Activated CD4-positive, alpha-beta T cell treated with anti-CD3 and anti-CD28 coated beads, Interleukin-2, amount 50 U/mL, for 24 hours (primary cell): ENCODE measurements around the gene WARS2.

Experiments
- DNase-seq, 2 donors: peaks; one replicate each; pipeline ENCODE4 v3.0.0-alpha.2; 2020; ENCODE audit warnings: low read depth in 1 of 2, low spot score in 1 of 2

WARS2 gene

DNA sequence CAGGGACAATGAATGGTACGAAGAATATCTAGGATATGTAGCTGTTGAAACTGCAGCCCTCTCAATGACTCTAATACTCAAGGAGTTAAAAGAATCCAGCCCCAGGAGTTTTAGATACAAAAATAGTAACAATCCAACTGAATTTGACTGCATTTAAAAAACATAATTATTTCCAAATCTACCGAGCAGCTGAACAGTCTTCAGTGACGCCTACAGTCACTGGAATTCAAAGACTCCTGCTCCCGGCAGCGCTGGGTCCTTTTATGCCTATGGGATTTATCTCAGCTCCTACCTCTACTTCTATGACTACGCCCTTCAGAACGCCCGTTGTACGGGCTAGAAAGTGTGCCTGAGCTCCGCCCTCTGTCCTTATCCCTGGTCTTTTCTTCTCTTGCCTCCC, 55.7 kb downstream of the WARS2 start:
- DNase-seq: no peak

DNA sequence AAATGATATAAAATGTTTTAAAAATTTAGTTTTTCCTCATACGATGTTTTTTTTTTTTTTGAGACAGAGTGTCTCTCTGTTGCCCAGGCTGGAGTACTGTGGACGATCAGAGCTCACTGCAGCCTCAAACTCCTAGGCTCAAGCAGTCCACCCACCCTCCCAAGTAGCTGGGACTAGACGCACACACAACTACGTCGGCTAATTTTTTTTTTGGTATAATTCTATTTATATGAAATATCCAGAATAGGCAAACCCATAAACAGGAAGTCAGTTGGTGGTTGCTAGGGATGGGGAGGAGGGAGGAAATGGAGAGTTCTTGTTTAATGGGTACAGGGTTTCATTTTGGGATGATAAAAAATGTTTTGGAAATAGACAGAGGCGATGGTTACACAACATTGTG, 56.5 kb downstream of the WARS2 start:
- DNase-seq: no peak

DNA sequence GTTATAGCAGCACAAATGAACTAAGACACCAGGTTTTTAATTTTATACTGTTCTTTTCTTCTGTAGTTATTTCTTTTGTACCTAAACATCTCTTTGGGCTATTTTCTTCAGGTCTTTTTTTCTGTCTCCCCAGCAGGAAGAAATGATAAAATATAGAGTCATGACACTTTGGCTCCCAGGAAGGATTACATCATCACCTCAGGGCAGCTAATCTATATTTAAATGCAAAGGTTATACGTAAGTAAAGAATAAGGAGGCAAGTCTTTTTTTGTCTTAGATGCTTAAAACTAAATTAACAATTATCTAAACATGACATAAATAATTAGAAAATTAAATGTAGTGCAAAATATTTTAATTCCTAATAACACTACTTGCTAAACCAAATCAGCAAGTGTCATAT, 57.0 kb downstream of the WARS2 start:
- DNase-seq: no peak

DNA sequence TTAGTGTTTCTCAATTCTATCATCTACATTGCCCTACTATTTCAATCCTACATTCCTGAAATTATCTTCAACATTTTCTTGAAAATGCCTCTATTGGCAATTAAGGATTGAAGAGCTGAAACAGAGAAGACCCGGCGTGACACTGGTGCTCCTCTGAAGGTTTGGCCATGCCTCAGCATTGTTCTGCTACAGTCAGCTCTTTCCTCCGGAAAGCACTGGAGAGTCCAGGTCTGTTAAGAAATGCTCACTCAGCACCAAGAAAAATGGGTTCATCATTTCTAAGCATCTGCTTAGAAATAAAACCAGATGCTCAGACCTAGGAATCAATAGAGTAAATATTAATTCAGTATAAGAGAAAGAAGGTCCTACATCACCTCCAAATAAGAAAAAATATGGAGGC, 58.8 kb downstream of the WARS2 start:
- no peak for DNase-seq

DNA sequence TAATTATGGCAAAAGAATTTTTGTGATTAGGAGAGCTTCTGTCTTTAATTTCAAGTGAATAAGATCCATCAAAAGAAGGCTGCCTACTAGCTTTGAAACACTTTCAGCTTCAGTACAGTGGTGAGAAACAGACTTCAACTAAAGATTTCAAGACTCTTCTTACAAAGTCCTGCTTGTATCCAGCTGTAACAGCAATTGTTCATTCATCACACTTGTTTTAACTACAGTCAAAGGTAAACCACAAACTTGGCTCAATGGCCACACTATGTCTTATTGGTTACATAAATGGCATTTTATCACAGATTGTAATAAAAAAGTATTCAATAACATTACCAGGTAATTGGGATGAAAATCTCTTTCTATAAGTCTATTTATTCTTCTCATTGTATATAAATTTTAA, 59.2 kb downstream of the WARS2 start:
- no peak for DNase-seq

DNA sequence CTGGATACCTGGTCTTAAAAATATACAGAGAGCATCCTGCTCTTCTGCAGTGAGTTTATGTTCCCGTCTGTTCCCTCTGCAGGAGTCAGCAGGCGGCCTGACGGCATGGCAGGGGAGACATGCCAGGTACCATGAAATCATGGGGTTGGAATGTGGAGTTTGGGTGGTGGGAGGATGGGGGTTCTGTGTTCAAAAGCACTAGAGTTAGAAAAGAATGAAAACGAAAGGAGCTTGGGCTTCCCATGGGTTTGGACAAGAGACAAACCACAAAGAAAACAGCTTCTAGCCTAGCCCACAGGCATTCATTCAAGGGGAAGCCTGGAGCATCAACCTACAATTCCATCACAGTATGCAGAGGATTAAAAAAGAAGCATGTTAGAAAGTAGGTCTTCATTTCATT, 59.9 kb downstream of the WARS2 start:
- no peak for DNase-seq

DNA sequence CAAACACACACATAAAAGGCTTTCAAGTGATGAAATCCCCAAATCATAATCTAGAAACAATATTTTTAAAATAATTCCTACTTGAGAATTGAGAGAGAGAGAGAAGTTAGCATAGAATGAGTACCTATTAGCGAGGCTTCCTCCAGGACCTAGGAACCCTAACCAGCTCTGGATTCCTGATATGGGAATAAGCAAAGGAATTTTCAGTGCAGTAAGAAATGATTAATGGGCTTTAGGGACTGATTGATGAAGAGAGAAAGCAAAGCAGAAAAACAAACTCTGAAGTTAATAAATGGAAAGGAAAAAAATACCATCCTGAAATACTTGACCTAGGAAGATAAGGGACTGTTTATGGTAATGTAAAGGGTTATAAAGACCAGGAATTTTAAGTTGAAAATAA, 60.6 kb downstream of the WARS2 start:
- no peak for DNase-seq

DNA sequence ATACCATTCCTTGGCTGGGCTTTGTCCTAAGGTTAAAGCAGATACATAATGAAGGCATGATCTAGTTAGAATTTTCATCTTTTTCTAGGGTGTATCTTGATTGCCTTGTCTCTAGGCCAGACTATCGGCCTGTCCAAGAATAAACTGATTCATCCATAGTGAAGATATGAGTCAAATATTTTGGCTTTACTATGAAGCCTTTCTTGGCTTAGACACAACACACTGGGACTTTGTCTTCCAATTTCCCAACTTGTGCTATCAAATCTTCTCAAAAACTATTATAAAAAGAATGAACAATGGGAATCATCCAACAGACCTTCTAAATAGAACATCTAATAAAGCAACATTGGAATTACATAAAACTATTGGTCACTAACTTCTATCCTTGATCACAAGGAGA, 64.8 kb downstream of the WARS2 start:
- DNase-seq: no peak

DNA sequence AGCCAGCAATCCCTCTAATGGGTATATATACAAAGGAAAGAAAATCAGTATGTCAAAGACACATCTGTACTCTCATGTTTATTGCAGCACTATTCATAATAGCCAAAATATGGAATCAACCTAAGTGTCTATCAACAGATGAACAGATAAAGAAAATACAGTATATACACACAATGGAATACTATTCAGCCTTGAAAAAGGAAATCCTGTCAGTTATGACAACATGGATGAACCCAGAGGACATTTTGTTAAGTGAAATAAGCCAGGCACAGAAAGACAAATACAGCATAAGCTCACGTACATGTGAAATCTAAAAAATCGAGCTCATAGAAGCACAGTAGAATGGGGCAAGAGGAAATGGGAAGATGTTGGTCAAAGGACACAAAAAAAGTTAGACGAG, 69.1 kb downstream of the WARS2 start:
- no peak for DNase-seq

DNA sequence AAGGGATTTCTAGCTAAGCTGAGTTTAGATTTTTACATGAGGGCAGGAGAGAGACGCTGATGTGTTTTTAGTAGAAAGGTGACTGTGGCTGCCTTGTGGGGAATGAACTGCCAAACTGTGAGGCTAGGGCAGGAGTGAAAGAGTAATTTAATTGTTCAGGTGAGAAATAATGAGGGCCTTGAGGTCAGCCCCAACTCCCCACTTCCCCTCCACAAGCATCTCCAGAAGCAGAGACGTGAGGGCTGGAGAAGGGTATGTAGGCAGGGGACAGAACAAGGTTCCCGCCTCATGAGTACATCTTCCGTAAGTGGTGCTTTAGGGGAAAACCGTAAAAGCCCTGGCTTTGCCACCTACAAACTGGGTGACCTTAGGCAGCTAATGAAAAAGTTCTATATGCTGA, 70.8 kb downstream of the WARS2 start:
- DNase-seq: no peak

DNA sequence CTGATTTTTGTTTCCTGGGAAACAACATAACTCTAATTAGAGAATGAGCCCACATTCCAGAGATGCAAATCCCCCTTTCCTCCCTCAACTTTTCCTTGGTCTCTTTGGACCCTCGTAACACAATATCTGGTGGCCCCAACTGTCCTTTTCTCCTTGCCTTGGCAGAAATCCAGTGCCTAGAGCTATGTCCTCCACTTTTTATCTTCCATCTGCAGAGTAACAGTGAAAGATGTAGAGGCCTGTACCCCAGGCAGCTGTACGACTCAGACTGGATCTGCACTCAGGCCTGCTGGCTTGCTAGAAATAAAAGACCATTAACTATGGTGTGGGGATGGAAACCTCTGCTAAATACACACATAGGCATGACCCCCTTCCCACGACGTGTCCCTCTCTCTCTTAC, 72.0 kb downstream of the WARS2 start:
- DNase-seq: no peak

DNA sequence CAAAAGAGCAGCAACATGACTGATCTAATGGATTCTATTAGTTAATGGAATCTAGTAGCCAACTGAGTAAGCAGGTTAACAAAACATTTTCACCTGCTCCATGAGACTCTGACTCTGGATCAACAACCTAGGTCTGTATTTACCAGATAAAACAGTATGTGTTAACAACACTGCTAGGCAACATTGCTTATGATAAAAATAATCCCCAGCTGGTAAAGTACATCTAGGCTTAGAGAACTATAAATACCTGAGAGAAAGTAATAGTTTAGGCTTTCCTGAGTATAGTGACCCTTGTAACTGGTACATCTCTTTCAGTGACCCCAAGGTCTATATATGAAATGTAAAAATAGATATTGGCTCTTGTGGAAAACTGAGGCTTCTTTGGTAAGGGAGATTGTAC, 78.8 kb downstream of the WARS2 start:
- no peak for DNase-seq

DNA sequence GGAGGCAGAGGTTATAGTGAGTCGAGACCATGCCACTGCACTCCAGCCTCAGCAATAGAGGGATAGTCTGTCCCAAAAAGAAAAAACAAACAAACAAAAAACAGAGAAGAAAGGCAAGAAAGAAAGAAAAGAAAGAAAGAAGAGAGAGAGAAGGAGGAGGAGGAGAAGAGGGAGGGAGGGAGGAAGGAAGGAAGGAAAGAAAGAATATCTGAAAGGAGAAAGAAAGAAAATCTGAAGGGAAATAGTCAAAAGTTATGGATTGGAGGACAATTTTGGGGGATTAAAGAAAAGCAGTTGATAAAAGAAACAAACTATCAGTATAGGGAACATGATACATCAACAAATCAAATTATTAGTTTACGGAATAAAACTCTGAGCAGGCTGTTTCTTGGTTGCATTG, 84.9 kb downstream of the WARS2 start:
- no peak for DNase-seq

DNA sequence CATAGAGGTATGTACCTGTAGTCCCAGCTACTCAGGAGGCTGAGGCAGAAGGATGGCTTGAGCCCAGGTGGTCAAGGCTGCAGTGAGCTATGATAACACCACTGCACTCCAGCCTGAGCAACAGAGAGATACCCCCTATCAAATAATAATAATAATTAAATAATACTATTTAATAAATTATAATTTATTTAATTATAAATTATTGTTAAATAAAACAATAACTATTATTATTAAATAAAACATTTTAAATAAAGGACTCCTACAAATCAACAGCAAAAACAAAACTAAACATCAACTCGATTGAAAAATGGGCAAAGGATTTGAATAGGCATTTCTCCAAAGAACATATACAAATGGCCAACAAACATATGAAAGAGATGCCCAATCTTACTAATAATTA, 86.5 kb downstream of the WARS2 start:
- DNase-seq: no peak

DNA sequence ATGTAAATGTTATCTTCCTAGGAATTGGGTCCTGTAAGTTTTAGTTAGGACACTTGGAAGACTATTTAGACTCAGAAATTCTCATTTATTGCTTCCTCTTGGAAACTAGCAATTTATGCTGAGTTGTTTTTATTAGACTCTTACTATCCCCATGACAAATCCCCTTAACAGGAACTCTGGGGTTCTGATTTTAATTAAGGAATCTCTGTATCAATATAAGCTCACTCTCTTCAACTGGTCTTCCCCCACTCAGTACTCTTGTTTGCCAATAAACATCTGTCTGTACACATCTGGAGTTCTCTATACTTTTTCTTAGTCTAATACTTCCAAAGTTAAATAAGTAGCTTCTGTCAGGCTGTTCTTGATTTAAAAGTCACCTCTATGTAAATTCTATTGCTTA, 88.2 kb downstream of the WARS2 start:
- no peak for DNase-seq

DNA sequence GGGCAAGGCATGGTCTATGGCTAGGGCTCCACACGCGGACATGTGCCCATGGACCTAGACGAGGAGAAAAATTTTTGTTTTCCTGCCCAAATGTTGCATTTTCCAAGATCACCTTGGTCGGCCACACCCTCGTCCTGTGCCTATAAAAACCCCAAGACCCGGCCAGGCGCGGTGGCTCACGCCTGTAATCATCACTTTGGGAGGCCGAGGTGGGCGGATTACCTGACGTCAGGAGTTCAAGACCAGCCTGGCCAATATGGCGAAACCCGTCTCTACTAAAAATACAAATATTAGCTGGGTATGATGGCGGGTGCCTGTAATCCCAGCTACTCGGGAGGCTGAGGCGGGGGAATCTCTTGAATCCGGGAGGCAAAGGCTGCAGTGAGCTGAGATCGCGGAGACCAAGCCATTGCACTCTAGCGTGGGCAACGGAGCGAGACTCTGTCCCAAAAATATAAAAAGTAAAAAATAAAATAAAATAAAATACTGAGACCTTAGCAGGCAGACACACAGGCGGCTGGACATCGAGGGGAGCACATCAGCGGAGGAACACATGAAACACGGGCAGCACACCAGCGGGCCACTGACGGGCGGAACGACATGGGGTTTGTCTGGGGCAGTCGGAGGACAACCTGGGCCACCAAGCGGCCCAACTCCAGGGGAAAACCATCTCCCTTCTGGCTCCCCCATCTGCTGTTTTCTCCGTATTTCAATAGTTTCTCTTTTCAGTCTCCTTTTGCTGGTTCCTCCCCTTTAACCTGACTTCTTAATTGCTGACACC, 91.6 kb downstream of the WARS2 start:
- no peak for DNase-seq

DNA sequence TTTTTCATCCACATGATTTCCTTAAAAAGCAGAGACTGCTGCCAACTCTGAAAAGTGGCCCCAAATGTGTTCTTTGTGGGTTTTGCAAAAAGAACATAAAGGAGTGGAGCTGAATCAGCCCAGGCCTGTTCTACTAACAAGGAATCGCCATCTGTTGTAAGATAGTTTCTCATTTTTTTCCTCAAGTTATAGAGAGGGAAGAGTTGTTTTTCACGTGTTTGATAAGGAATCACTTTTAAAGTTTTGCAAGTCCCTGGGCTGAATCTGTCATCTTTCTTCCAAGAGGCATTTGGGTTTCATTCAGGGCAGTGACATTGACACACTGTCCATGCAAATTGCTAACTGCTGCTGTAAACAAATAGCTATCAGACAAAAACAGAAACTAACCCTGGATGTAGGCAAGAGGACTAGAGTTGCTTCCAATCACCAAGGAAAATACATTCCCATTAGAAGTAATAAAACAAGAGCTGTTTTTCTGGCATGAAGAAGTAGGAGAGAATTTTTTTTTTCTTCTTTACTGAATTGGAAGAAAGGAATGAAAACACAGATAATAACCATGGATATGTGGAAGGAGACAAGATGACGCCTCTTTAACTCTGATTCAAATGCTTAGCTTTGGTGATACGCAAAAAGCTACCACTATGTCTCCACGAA, 93.5 kb downstream of the WARS2 start:
- DNase-seq: no peak

DNA sequence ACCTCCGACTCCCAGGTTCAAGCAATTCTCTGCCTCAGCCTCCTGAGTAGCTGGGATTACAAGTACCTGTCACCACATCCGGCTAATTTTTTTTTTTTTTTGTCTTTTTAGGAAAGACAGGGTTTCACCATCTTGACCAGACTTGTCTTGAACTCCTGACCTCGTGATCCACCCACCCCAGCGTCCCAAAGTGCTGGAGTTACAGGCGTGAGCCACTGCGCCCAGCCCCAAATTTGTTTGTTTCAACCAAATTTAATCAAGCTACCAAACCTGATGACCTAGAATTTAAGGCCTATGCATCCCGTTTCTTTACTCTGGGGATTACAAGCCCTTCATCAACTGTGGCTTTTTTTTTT, 94.0 kb downstream of the WARS2 start:
- DNase-seq: no peak

DNA sequence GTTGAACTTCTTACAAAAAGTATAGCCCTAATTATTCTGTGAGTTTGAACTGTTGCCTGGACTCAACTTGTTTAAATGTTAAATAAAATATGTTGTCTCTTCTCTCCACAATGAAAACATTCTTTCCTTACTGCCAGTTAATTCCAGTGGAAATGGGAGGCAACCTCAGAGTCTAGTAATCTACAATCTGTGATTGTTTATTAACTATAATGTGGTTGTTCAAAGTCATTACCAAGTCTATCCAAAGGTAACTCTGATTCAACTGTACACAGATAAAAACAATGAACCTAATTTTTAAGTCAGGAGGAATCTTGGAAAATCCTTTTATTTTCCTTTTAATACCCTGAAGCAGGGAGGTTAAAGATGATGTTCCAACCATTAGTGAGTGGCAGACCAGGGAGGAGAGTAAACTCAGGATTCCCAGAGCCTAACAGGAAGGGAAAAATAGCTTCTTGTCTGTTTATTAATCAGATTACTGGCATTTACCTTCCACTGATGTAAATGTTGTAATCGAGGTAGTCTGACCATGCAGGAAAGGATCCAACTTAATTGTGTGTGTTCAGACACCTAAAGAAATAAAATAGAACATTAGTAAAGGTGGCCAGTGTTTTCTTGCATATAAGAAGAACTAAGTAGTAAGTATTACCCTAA, 95.2 kb downstream of the WARS2 start:
- no peak for DNase-seq

DNA sequence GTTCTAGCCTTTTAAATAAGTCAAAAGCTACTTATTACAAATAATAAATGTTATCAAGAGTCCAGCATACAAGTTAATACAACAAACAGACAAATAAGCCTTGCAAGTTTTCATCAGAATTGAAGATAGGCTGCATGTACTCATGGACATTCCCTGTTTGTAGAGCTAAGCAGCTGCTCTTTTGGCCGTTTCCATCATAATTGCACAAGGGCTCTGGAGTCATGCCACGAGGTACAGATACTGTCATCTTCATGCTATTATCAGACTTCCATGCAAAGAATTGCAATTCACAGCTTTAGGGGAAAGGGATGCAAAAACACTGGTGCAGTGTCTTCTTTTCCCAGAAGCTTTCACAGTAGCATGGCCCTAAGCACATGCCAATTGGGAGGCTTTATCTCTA, 99.5 kb downstream of the WARS2 start:
- DNase-seq: no peak

DNA sequence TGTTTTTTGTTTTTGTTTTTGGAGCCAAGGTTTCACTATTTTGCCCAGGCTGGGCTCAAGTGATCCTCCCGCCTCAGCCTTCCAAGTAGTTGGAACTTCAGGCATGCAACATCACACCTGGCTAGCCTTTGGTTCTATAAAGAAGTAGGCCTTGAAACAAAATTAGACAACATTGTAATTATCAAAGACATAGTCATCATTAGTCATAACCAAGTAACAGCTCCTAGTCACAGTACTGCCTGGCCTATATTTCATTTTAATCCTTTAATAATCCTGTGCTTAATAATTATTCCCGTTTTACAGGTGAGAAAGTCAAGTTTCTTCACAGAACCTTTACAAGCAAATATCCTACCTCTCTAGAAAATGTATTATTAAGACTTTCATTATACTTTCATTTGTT, 100.0 kb downstream of the WARS2 start:
- no peak for DNase-seq

DNA sequence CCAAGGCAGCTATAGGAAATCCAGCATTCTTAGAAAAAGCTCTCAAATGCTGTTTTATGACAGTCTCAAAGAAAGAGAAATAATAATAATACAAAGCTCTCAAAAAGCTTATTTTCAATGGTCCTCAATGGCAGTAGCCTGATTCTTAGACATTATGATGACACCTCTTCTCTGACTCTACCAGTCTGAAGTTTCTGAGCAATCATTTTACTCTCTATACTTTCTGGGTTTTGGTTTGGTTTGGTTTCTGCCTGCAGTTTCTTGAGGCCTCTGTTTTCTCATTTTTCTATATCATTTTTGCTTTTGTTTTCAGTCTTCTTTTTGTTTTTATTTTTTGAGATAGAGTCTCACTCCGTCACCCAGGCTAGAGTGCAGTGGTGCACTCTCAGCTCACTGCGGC, 102.1 kb downstream of the WARS2 start:
- no peak for DNase-seq

DNA sequence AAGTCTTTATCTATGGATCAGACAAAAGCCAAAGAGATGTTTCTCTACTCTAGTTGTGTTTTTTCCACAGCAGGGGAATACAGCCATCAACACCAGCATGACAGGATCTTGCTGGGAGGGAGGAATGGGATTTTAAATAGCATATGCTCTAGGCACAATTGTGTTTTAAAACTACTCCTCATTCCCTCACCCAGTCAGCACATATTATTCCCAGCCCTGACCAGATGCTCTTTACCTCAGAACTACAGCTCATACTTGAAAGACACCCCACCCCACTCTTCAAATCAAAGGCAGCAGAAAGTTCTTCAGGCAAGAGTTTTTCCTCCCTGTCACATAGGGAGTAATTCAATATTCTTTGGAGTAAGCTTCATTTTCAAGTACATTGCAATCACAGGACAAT, 106.1 kb downstream of the WARS2 start:
- DNase-seq: no peak
